Aorta (tissue), 5 donors: ENCODE data around the gene TTN. TPM values are rescaled to one million over a fixed set of nuclear protein-coding genes. Genes with fewer than 3 reads are reported as not detected.

ENCODE experiments used
- ATAC-seq: fragments of 200-7000 bp; cut with Tn5 transposase; one replicate; pipeline ENCODE4 v1.9.1; 2022; ENCODE audit warnings: moderate library complexity; ENCODE audit not compliant: low FRiP score
- DNase-seq, 2 donors: peaks; one replicate each; pipeline ENCODE4 v3.0.0-alpha.2; 2020
- H3K27ac ChIP-seq, 2 donors: one replicate each; pipeline ENCODE4 v1.5.1; 2013; ENCODE audit warnings: low read length in 2 of 2, mild to moderate bottlenecking in 2 of 2, moderate library complexity in 2 of 2, control low read depth in 1 of 2, inconsistent platforms in 1 of 2, low read depth in 1 of 2
- H3K27me3 ChIP-seq, 2 donors: one replicate each; pipeline ENCODE4 v1.6.1; 2013; ENCODE audit warnings: control low read depth in 1 of 2, low read length in 1 of 2, mild to moderate bottlenecking in 1 of 2, moderate library complexity in 1 of 2; ENCODE audit not compliant: insufficient read depth in 2 of 2, control insufficient read depth in 1 of 2
- H3K36me3 ChIP-seq, 2 donors: one replicate each; pipeline ENCODE4 v1.6.1; 2013; ENCODE audit warnings: control low read depth in 1 of 2, low read length in 1 of 2, mild to moderate bottlenecking in 1 of 2; ENCODE audit not compliant: insufficient read depth in 2 of 2, control insufficient read depth in 1 of 2
- H3K4me1 ChIP-seq, 2 donors: one replicate each; pipeline ENCODE4 v1.6.1; 2013; ENCODE audit warnings: low read length in 2 of 2, control low read depth in 1 of 2, mild to moderate bottlenecking in 1 of 2, moderate library complexity in 1 of 2; ENCODE audit not compliant: insufficient read depth in 2 of 2, control insufficient read depth in 1 of 2
- H3K4me3 ChIP-seq, 2 donors: one replicate each; pipeline ENCODE4 v1.5.1; 2013; ENCODE audit warnings: low read length in 2 of 2, control low read depth in 1 of 2, mild to moderate bottlenecking in 1 of 2
- H3K9me3 ChIP-seq: one replicate; pipeline ENCODE4 v1.6.1; 2013; ENCODE audit warnings: mild to moderate bottlenecking, low read length; ENCODE audit not compliant: control insufficient read depth
- WGBS, 2 donors: extraction: QIAGEN DNeasy Blood & Tissue Kit; methylation state at CpG; one replicate each; pipeline ENCODE4 v1.1.7; 2013; 5-methylcytosine and 5-hydroxymethylcytosine counted together
- intact Hi-C, 2 donors: fragments of 100-400 bp; cut with DNase I; formaldehyde crosslinking; loops; one replicate each; pipeline versions ENCODE4 v1.14.2 to v1.15.0; 2022
- polyA plus RNA-seq, 2 donors: library from polyadenylated mRNA; stranded (reverse); fragments of 200-250 nt; gene quantifications; one replicate each; pipeline ENCODE4 v1.2.3, GENCODE V29; 2013
- total RNA-seq, 2 donors: library from RNA; stranded (reverse); fragmentation: NEBNext Ultra II Directional; extraction: Animal tissue kit (Norgen Biotek cat#: 25700); gene quantifications; one replicate each; pipeline ENCODE4 v1.2.1, GENCODE V29; 2021
- donor health status: healthy with polysubstance abuse.
- donor health status: Bipolar disorder and iron deficiency.
- donor health status: DM: no; HTN: no; CAD: no.
- donor health status: DM: no; HTN: no; CAD: no.
- donor health status: DM: yes; HTN: yes; CAD: no.

TTN gene
- total and polyA plus RNA-seq, 4 donors = 0.63 to 41.7 (median 3.1) TPM

GRCh38 chr2:178747767-178748166 is 59.5 kb downstream of the TTN start:
- no peak for DNase-seq
- Histone ChIP-seq H3K27me3 (no peaks in the 10 kb centered on the region), H3K4me1 (no peaks in the 10 kb centered on the region), H3K9me3 (no peaks in the 10 kb centered on the region), H3K36me3 (no peaks in the 10 kb centered on the region), H3K4me3 (no peak overlapping the region), H3K27ac (no peak overlapping the region)
- intact Hi-C loops = no loop called here
- ATAC-seq = no peak

GRCh38 chr2:178734518-178734917 is 72.7 kb downstream of the TTN start:
- Histone ChIP-seq H3K36me3 (no peaks in the 10 kb centered on the region), H3K4me3 (no peak overlapping the region), H3K9me3 (peaks cover 2% of the 10 kb centered on the region), H3K27ac (no peak overlapping the region), H3K4me1 (no peaks in the 10 kb centered on the region), H3K27me3 (no peaks in the 10 kb centered on the region)
- no peak for DNase-seq
- intact Hi-C loops = no loop called here
- no peak for ATAC-seq
- 92 to 93% methylated on average over 4 of the region's 4 CpGs for WGBS, 2 donors

- Histone ChIP-seq H3K4me1 (no peaks in the 10 kb centered on the region), H3K36me3 (no peaks in the 10 kb centered on the region), H3K9me3 (peaks cover 2% of the 10 kb centered on the region), H3K27ac (no peak overlapping the region), H3K4me3 (no peak overlapping the region), H3K27me3 (no peaks in the 10 kb centered on the region)
- no peak for ATAC-seq
- no peak for DNase-seq
- intact Hi-C loops = no loop called here
- 73 to 82% methylated on average over 2 of the region's 2 CpGs for WGBS, 2 donors
Observed at GRCh38 chr2:178733975-178734374, 73.2 kb downstream of the TTN start.

- intact Hi-C loops = no loop called here
- Histone ChIP-seq H3K4me1 (no peaks in the 10 kb centered on the region), H3K9me3 (peaks cover 2% of the 10 kb centered on the region), H3K27ac (no peak overlapping the region), H3K27me3 (no peaks in the 10 kb centered on the region), H3K4me3 (no peak overlapping the region), H3K36me3 (no peaks in the 10 kb centered on the region)
- 93 to 95% methylated on average over 3 of the region's 3 CpGs for WGBS, 2 donors
- DNase-seq (no peak), ATAC-seq (no peak)
Observed at GRCh38 chr2:178732913-178733312, 74.3 kb downstream of the TTN start.

- Histone ChIP-seq H3K27ac (no peak overlapping the region), H3K9me3 (peaks cover 2% of the 10 kb centered on the region), H3K4me3 (no peak overlapping the region), H3K27me3 (no peaks in the 10 kb centered on the region), H3K36me3 (no peaks in the 10 kb centered on the region), H3K4me1 (no peaks in the 10 kb centered on the region)
- intact Hi-C loops = no loop called here
- WGBS, 2 donors = 90 to 94% methylated on average over 5 of the region's 5 CpGs
- DNase-seq = no peak
- ATAC-seq = no peak
Observed at GRCh38 chr2:178731300-178731699, 75.9 kb downstream of the TTN start.

GRCh38 chr2:178730049-178730448 is 77.2 kb downstream of the TTN start:
- ATAC-seq (no peak), DNase-seq (no peak)
- Histone ChIP-seq H3K4me1 (no peaks in the 10 kb centered on the region), H3K36me3 (no peaks in the 10 kb centered on the region), H3K4me3 (no peak overlapping the region), H3K9me3 (peaks cover 2% of the 10 kb centered on the region), H3K27me3 (no peaks in the 10 kb centered on the region), H3K27ac (no peak overlapping the region)
- intact Hi-C loops = no loop called here
- WGBS, 2 donors = 90 to 96% methylated on average over 2 of the region's 2 CpGs

- no peak for ATAC-seq
- 34 to 38% methylated on average over 5 of the region's 5 CpGs for WGBS, 2 donors
- Histone ChIP-seq H3K4me3 (no peak overlapping the region), H3K4me1 (no peaks in the 10 kb centered on the region), H3K9me3 (peaks cover 4% of the 10 kb centered on the region), H3K36me3 (peaks cover 0 to 2% of the 10 kb centered on the region in 2 donors), H3K27ac (no peak overlapping the region), H3K27me3 (no peaks in the 10 kb centered on the region)
- intact Hi-C loops = no loop called here
- no peak for DNase-seq
Observed at GRCh38 chr2:178723786-178724346, 83.4 kb downstream of the TTN start.

- H3K4me3 ChIP-seq = no peak overlapping the region
- H3K27ac ChIP-seq = no peak overlapping the region
- H3K4me1 ChIP-seq = no peaks in the 10 kb centered on the region
- DNase-seq (no peak), ATAC-seq (no peak)
- WGBS, 2 donors = 85 to 95% methylated on average over 3 of the region's 3 CpGs
- peaks cover 0 to 2% of the 10 kb centered on the region in 2 donors for H3K36me3 ChIP-seq
- H3K9me3 ChIP-seq = peaks cover 5% of the 10 kb centered on the region
- intact Hi-C loops = no loop called here
- no peaks in the 10 kb centered on the region for H3K27me3 ChIP-seq
Observed at GRCh38 chr2:178722296-178722695, 84.9 kb downstream of the TTN start.

GRCh38 chr2:178718988-178719387 is 88.2 kb downstream of the TTN start:
- Histone ChIP-seq H3K27ac (no peak overlapping the region), H3K9me3 (peaks cover 4% of the 10 kb centered on the region), H3K4me1 (no peaks in the 10 kb centered on the region), H3K4me3 (no peak overlapping the region), H3K27me3 (no peaks in the 10 kb centered on the region), H3K36me3 (peaks cover 0 to 2% of the 10 kb centered on the region in 2 donors)
- WGBS, 2 donors = 86 to 87% methylated on average over 9 of the region's 9 CpGs
- no peak for ATAC-seq
- intact Hi-C loops = no loop called here
- DNase-seq = no peak
